HS-5 (cell line): ENCODE measurements around the gene TPSB2.
"Not testable (repeated sequence)": the region's sequence is repeated elsewhere in the genome, so short reads cannot be mapped to it uniquely, and the experiment has no call there.

Source experiments
- DNase-seq: peaks from one replicate; pipeline ENCODE4 v3.0.0-alpha.2; 2012; ENCODE audit warnings: low read depth

The TPSB2 gene

GRCh38 chr16:1199347-1200013 is 30.5 kb downstream of the TPSB2 start:
- DNase-seq = no peak

- not testable (repeated sequence) for DNase-seq
These were observed 31.2 kb downstream of the TPSB2 start for GRCh38 chr16:1198671-1199346.

GRCh38 chr16:1198194-1198593 is 31.8 kb downstream of the TPSB2 start:
- no peak for DNase-seq

GRCh38 chr16:1197237-1197866 is 32.6 kb downstream of the TPSB2 start:
- DNase-seq = no peak

- no peak for DNase-seq
These were observed 33.5 kb downstream of the TPSB2 start for GRCh38 chr16:1196494-1196893.

- DNase-seq = no peak
These were observed 34.7 kb downstream of the TPSB2 start for GRCh38 chr16:1195393-1195666.

- DNase-seq = no peak
These were observed 35.2 kb downstream of the TPSB2 start for GRCh38 chr16:1194665-1195392.

- no peak for DNase-seq
These were observed 36.0 kb downstream of the TPSB2 start for GRCh38 chr16:1193825-1194581.

- no peak for DNase-seq
These were observed 36.7 kb downstream of the TPSB2 start for GRCh38 chr16:1193143-1193824.

GRCh38 chr16:1192384-1193073 is 37.5 kb downstream of the TPSB2 start:
- no peak for DNase-seq

GRCh38 chr16:1190789-1191188 is 39.2 kb downstream of the TPSB2 start:
- not testable (repeated sequence) for DNase-seq

GRCh38 chr16:1189455-1189854 is 40.5 kb downstream of the TPSB2 start:
- no peak for DNase-seq

- no peak for DNase-seq
These were observed 41.4 kb downstream of the TPSB2 start for GRCh38 chr16:1188432-1189189.

- DNase-seq = not testable (repeated sequence)
These were observed 44.4 kb downstream of the TPSB2 start for GRCh38 chr16:1185460-1186207.

- no peak for DNase-seq
These were observed 45.0 kb downstream of the TPSB2 start for GRCh38 chr16:1184980-1185379.

GRCh38 chr16:1184156-1184868 is 45.7 kb downstream of the TPSB2 start:
- DNase-seq = no peak

- no peak for DNase-seq
These were observed 46.8 kb downstream of the TPSB2 start for GRCh38 chr16:1182950-1183907.

- DNase-seq = no peak
These were observed 47.7 kb downstream of the TPSB2 start for GRCh38 chr16:1182316-1182671.
